Renal pelvis (tissue), 12 donors: ENCODE data around the gene C12orf56. TPM values are rescaled to one million over a fixed set of nuclear protein-coding genes. Genes with fewer than 3 reads are reported as not detected.

Experiments
- DNase-seq: peaks from one replicate; pipeline ENCODE4 v3.0.0-alpha.2; 2013
- long read RNA-seq, 16 experiments: transcript quantifications; one replicate each; lab custom pipeline, GENCODE V29; 2026
- polyA plus RNA-seq, 3 donors: library from polyadenylated mRNA; unstranded; fragments of 120-200 nt; gene quantifications; one replicate each; pipeline ENCODE4 v1.2.1, GENCODE V29; 2013; ENCODE audit not compliant: insufficient read length in 3 of 3

C12orf56 gene, protein sequence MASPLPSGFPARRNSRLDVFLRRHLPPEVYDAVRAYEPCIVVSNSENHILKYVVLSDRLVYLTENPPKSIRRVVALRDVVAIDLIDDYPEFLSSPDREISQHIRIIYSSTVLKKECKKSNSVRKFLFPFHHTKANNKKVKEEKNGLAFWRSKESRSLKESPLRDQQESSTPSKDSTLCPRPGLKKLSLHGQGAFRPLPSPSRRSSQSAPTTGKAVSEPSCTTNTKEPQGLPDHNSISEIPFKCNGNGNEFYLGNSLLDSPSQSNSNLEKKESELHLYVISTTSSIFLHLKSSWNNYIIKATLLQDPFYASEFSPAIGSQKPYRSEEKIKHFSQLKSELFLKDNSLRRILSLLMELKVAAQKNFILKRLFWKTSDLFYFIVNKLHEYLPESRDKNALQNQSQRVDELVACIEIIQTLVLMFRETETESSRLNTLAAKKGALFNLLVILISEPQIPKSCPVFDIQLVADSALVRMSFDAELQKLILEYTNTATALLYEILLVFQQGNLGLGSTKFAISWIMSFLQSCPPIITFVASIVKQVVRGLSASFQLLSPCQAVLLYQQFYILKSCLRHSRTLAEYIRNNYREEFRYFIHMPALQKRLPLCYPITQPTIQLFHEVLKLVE
- polyA plus RNA-seq, result 1 to 10 TPM; 1.0 to 1.6 (median 1.5) TPM
- long read RNA-seq, donor 1, result 0 reads
- long read RNA-seq, donor 2, result 0 reads
- long read RNA-seq, donor 3, result 0 reads
- long read RNA-seq, donor 4, result 0 reads
- long read RNA-seq, donor 5, result 0 reads
- long read RNA-seq, donor 6, result 0 reads
- long read RNA-seq, donor 7, result 0 reads
- long read RNA-seq, donor 8, result 0 reads
- long read RNA-seq, donor 9, result 0 reads
- long read RNA-seq, donor 10, result 0 reads
- long read RNA-seq, donor 11, result 0 reads
- long read RNA-seq, donor 12, result 0 reads
- long read RNA-seq, donor 13, result 0 reads
- long read RNA-seq, donor 14, result 0 reads
- long read RNA-seq, donor 15, result 0 reads
- long read RNA-seq, donor 16, result 0 reads

- DNase-seq, result no peak
These were observed at the start of gene C12orf56 for GRCh38 chr12:64390275-64390851. C12orf56 (minus strand) TSS chr12:64390758; CDS start chr12:64390565, 193 bp downstream.

- no peak for DNase-seq
These were observed 49.5 kb upstream of the C12orf56 start for GRCh38 chr12:64440100-64440499.

- DNase-seq, result no peak
These were observed 43.4 kb upstream of the C12orf56 start for GRCh38 chr12:64433915-64434314.

- no peak for DNase-seq
These were observed 41.2 kb upstream of the C12orf56 start for GRCh38 chr12:64431791-64432190.

GRCh38 chr12:64430886-64431285 lies 40.3 kb upstream of the C12orf56 start:
- no peak for DNase-seq

DNA sequence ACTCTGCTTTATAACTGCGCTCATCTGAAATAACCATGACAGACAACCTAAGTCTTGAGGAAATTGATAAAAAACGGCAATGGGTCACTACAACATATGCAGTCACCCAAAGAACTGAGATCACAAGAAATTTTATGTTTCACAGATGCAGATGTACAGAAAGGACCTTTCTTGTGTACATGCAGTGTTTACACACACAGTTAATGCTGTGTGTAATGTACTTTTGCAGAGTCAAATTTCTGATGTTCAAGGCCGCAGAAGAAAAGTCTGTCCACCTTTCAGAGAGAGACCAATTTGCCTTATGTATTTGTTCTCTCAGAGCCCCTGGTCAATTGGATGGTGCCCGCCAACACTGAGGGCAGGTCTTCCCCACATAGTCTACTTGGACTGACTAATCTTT lies 38.4 kb upstream of the C12orf56 start:
- DNase-seq, result no peak

- DNase-seq, result no peak
These were observed 37.4 kb upstream of the C12orf56 start for GRCh38 chr12:64427988-64428387.

GRCh38 chr12:64419696-64420095 lies 29.1 kb upstream of the C12orf56 start:
- DNase-seq, result no peak

DNA sequence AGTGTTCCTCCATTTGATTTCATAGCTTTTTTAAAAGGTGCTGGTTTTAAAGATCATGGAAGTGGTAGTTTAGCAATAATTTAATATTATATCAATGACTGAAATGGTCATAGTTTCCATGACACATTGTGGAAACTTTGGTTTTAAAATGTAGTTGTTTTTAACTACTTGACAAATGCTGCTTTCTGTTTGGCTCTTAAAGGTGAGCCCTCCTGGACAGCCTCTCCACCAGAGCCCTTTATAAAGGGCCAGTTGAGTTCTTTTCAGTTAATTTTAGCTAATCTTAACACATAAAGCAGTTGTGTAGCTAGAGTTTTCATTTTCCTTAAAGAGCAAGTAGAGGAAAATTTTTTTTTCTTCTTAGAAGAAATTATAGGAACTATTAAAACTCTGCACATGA lies 27.7 kb upstream of the C12orf56 start:
- DNase-seq, result no peak

GRCh38 chr12:64413884-64414283 lies 23.3 kb upstream of the C12orf56 start:
- DNase-seq, result no peak

DNA sequence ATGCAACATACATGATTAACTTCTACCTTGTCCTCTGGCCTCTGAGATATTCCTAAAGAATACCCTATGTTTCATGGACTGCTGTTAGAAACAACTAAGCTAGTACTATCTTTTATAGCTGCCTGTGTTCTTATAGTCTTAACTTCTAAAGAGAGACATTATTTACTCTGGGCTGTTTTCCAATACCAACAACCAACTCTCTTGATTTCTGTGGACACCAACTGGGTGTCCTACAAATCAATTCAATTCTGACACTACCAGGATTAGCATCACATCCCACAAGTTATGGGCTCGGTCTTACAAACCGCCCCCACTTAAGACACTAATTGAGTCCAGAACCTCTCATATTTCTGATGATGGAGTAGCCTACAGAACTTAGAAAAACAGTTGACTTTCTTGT lies 21.9 kb upstream of the C12orf56 start:
- no peak for DNase-seq

- DNase-seq, result no peak
These were observed 20.9 kb upstream of the C12orf56 start for GRCh38 chr12:64411427-64411826.

- DNase-seq, result no peak
These were observed 17.0 kb upstream of the C12orf56 start for GRCh38 chr12:64407342-64408223.

DNA sequence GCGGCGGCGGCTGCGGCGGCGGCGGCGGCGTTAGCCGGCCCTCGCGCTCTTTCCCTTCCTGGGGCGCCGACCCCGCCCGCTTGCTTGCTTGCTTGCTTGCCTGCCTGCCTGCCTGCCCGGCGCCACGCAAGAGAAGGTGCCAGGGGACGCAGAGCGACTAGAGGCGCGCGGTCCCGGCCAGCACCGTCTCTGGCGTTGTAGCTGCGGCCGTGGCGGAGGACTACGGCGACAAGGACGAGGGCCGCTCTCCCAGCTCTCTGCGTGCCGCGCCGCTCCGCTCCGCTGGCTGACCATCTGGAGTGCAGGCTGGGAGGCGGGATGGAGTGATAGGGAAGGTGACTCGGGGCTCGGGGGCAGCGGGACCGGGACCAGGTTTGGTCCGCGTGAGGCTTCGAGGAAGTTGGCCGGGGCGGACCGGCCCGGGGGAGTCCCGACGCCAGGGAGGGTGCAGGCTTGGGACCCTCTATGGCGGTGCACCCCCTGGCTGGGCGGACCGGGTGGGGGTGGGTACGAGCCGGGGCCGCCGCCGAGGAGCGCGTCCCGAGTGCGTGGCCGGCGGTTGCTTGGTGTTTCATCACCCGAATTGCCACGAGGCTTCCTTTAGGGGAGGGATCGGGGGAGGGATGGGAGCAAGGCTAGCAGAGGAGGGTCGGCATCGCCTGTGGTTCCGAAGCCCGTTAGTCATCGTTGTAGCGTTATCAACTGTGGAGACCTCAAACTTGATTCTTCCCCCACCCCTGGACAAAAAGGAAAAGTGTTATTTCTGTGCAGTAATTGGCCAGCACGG lies 14.1 kb upstream of the C12orf56 start:
- DNase-seq, result no peak

DNA sequence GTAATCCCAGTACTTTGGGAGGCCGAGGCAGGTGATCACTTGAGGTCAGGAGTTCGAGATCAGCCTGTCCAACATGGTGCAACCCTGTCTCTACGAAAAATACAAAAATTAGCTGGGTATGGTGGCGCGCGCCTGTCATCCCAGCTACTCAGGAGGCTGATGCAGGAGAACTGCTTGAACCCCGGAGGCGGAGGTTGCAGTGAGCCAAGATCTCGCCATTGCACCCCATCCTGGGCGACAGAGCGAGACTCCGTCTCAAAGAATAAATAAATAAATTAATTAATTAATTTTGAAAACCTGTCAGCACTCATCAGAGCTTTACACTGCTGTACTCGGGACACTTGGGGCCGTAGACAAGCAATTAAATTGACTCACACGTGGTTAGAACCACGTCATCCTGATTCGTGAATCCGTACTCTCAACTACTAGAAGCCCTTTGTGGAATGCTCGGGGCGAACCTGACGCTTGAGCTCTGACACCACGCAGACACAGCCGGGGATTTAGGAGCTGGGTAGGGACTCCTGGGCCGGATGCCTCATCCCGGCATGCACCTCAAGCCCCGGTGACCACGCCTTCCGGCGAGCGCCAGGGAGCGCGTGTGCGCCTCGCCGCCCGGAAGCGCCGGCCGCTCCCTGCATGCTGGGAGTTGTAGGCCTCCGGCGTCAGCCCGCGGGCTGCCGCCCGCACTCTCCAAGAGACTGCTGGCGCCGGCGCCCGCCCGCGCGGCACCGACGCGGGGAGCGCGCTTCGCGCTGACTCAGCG lies 13.3 kb upstream of the C12orf56 start, which contains the start of gene XPOT:
TSS of gene XPOT (plus strand) at position 686 of the 763 bp plus-strand sequence. CDS start 5,644 bp downstream, outside the sequence.
- DNase-seq, result peak; percentile 96

DNA sequence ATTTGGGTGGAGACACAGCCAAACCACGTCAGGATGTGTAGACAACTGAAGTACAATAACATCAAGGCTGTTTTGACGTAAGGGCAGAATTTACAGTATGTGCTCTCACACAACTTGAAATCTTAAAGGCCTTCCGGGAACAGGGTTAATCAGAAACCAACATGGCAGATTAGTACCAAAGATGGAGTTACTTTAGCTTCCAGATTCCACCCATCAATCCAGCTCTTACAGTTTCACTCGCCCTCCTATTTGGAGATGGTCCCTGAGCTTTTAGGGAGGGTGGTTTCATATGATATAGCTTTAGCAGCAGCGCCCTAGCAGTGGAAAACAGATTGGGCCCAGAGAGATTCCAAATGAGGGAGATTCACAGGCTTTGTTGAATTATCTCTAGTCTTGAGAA lies 11.6 kb upstream of the C12orf56 start:
- DNase-seq, result no peak

- DNase-seq, result no peak
These were observed 9.5 kb upstream of the C12orf56 start for GRCh38 chr12:64400041-64400440.

DNA sequence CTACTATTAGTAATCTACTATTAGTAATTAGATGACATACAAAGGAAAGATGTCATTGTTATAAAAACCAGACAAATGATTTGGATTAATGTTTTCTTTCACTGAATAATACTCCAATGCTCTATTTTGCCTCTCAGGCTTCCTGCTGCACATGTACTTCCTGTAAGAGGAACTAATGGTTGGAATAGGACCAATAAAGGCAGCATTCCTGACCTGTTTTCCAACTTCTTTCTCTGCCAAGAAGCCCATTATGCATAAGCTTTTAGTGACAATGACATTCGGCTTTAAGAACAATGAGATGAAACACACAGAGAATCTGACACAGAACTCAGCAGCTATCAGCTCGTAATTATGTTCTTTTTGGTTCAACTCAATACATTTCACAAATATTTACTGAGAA lies 5.2 kb upstream of the C12orf56 start:
- no peak for DNase-seq

- DNase-seq, result no peak
These were observed 1.7 kb upstream of the C12orf56 start for GRCh38 chr12:64392221-64392620.

GRCh38 chr12:64389154-64389553 lies 1.4 kb downstream of the C12orf56 start:
- no peak for DNase-seq
